Measurements from ENCODE around the gene EIF2AK2.

Gene EIF2AK2

GRCh38 chr2:37083873-37084794 lies 72.6 kb downstream of the EIF2AK2 start, which contains the start of the genes GPATCH11 and HEATR5B:
TSS of gene GPATCH11 (plus strand) at chr2:37084518. CDS start at chr2:37088382, 3,864 bp downstream.
TSS of gene HEATR5B (minus strand) at chr2:37084372. CDS start at chr2:37083414, 958 bp downstream.
- TF ChIP-seq EZH2phosphoT487 (IDR thresholded peaks at IDR 0.05; ENCODE audit: borderline replicate concordance) (no peak), CTCF (conservative IDR thresholded peaks at IDR 0.05; ENCODE audit: low read length) (no peak)

GRCh38 chr2:37080689-37081088 lies 76.1 kb downstream of the EIF2AK2 start:
- no peaks in the 10 kb centered on the region for H3K9me3 ChIP-seq (ENCODE audit: insufficient read depth, low read depth, low read length)
- TF ChIP-seq CTCF (conservative IDR thresholded peaks at IDR 0.05; ENCODE audit: low read length) = no peak
- no peak for TF ChIP-seq EZH2phosphoT487 (IDR thresholded peaks at IDR 0.05; ENCODE audit: borderline replicate concordance)
- peaks cover 40% of the 10 kb centered on the region for H3K4me1 ChIP-seq (ENCODE audit: insufficient read depth, low read length, poor library complexity, severe bottlenecking)
- H3F3A ChIP-seq (ENCODE audit: low read depth) = peaks cover 5% of the 10 kb centered on the region; the same call in 1 of the 2 replicates
- H3K27me3 ChIP-seq (ENCODE audit: insufficient read depth, low read length, poor library complexity, severe bottlenecking) = no peaks in the 10 kb centered on the region
- no peak overlapping the region for H2AFZ ChIP-seq (ENCODE audit: low read length)
- peaks cover 53% of the 10 kb centered on the region for H3K79me2 ChIP-seq (ENCODE audit: insufficient read depth, low read length)
- H3K36me3 ChIP-seq (ENCODE audit: insufficient read depth, low read length) = peaks cover 6% of the 10 kb centered on the region
- H3K9ac ChIP-seq (ENCODE audit: low read depth, low read length, poor library complexity, severe bottlenecking) = peak overlapping the region; percentile 21
- H3K9me2 ChIP-seq (replicated peaks; ENCODE audit: low read depth, low read length) = no peaks in the 10 kb centered on the region
- H4K20me1 ChIP-seq (ENCODE audit: insufficient read depth, low read length, poor library complexity, severe bottlenecking) = peaks cover 5% of the 10 kb centered on the region
- H3K4me2 ChIP-seq (ENCODE audit: low read depth, low read length, poor library complexity, severe bottlenecking) = peak overlapping the region; percentile 95
- H3K4me3 ChIP-seq (ENCODE audit: low read length, poor library complexity, severe bottlenecking) = peak overlapping the region; percentile 57

More at GRCh38 chr2:37083873-37084794, 72.6 kb downstream of the EIF2AK2 start, which contains the start of the genes GPATCH11 and HEATR5B:
- peak within 1 kb of the TSS; percentile 96 for H2AFZ ChIP-seq (ENCODE audit: low read length)
- H3K27me3 ChIP-seq (ENCODE audit: insufficient read depth, low read length, poor library complexity, severe bottlenecking) = no peaks in the 10 kb centered on the region
- peaks cover 5% of the 10 kb centered on the region; the same call in 1 of the 2 replicates for H3F3A ChIP-seq (ENCODE audit: low read depth)
- H3K9me3 ChIP-seq (ENCODE audit: insufficient read depth, low read depth, low read length) = no peaks in the 10 kb centered on the region
- peak within 1 kb of the TSS; percentile 95 for H3K4me2 ChIP-seq (ENCODE audit: low read depth, low read length, poor library complexity, severe bottlenecking)
- H3K36me3 ChIP-seq (ENCODE audit: insufficient read depth, low read length) = 0 out of 2 replicates have a peak, but pooled peaks cover 3% of the 10 kb centered on the region
- H3K9me2 ChIP-seq (replicated peaks; ENCODE audit: low read depth, low read length) = no peaks in the 10 kb centered on the region
- H3K9ac ChIP-seq (ENCODE audit: low read depth, low read length, poor library complexity, severe bottlenecking) = peak within 1 kb of the TSS; percentile 71
- H3K4me3 ChIP-seq (ENCODE audit: low read length, poor library complexity, severe bottlenecking) = peak within 1 kb of the TSS; percentile 88
- peaks cover 46% of the 10 kb centered on the region for H3K79me2 ChIP-seq (ENCODE audit: insufficient read depth, low read length)
- H4K20me1 ChIP-seq (ENCODE audit: insufficient read depth, low read length, poor library complexity, severe bottlenecking) = peaks cover 5% of the 10 kb centered on the region
- peaks cover 46% of the 10 kb centered on the region for H3K4me1 ChIP-seq (ENCODE audit: insufficient read depth, low read length, poor library complexity, severe bottlenecking)

DNA sequence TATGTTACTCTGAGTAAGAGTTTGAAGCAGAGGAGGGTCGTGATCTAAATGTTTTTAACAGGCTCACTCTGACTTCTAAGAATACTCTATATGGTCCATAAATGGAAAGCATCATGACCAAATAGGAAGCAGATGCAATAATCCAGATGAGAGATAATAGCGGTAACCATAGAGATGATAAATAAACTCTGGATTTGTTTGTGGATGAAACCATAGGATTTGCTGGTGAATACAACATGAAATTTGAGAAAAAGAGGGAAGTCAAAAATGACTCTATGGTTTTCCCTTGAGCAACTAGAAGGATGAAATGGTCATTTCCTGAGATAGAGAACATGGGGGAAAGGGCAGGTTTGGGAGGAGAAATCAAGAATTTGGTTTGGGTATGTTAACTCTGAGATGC lies 76.5 kb downstream of the EIF2AK2 start:
- H3K79me2 ChIP-seq (ENCODE audit: insufficient read depth, low read length) = peaks cover 49% of the 10 kb centered on the region
- no peaks in the 10 kb centered on the region for H3K9me3 ChIP-seq (ENCODE audit: insufficient read depth, low read depth, low read length)

More for the DNA sequence above, 76.5 kb downstream of the EIF2AK2 start:
- Histone ChIP-seq H3K9me2 (replicated peaks; ENCODE audit: low read depth, low read length) (no peaks in the 10 kb centered on the region), H3K4me1 (ENCODE audit: insufficient read depth, low read length, poor library complexity, severe bottlenecking) (peaks cover 36% of the 10 kb centered on the region), H3K27me3 (ENCODE audit: insufficient read depth, low read length, poor library complexity, severe bottlenecking) (no peaks in the 10 kb centered on the region), H3K9ac (ENCODE audit: low read depth, low read length, poor library complexity, severe bottlenecking) (peak overlapping the region; percentile 21), H3K4me2 (ENCODE audit: low read depth, low read length, poor library complexity, severe bottlenecking) (peak overlapping the region; percentile 95), H4K20me1 (ENCODE audit: insufficient read depth, low read length, poor library complexity, severe bottlenecking) (peaks cover 5% of the 10 kb centered on the region), H3K4me3 (ENCODE audit: low read length, poor library complexity, severe bottlenecking) (peak overlapping the region; percentile 57), H2AFZ (ENCODE audit: low read length) (no peak overlapping the region), H3K36me3 (ENCODE audit: insufficient read depth, low read length) (peaks cover 9% of the 10 kb centered on the region), H3F3A (ENCODE audit: low read depth) (peaks cover 5% of the 10 kb centered on the region; the same call in 1 of the 2 replicates)
- TF ChIP-seq EZH2phosphoT487 (IDR thresholded peaks at IDR 0.05; ENCODE audit: borderline replicate concordance) (no peak), CTCF (conservative IDR thresholded peaks at IDR 0.05; ENCODE audit: low read length) (no peak)
